HTR-8/SVneo (cell line): ENCODE data around the gene DDX50.
"Not testable (repeated sequence)": the region's sequence is repeated elsewhere in the genome, so short reads cannot be mapped to it uniquely, and the experiment has no call there.

Experiments
- DNase-seq: peaks from one replicate; pipeline ENCODE4 v3.0.0; 2011; ENCODE audit warnings: low spot score, mixed read lengths; ENCODE audit not compliant: insufficient read length
- FAIRE-seq: peaks from 2 replicates; lab custom pipeline; 2011; peaks lifted over from hg19 to GRCh38; lab: Jason Lieb, UNC

The DDX50 gene

DNA sequence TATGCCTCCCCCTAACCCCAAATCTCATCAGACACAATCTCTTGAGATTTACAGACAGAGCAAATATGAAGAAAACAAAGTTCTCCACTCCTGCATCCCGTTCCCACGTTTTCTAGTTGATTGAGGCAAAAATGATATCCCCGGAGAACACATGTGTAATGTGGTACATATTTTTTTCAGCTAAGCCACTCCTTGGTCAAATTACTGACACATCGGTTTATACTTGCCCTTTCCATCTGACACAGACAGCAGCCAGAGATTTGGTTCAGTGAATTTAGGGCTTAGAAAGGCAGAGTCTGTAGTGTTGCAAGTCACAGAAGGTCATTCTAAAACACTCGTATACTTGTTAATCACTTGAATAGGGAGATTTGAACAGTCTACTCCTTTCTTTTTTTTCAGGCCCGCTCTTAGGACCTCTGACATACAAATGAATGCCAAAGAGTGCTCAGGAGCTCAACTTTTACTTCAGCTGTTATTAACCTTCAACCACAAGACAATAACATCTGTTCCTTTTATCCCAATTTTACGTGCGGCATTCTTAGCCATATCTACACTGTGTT, 1.8 kb upstream of the DDX50 start:
- FAIRE-seq, result no peak
- no peak for DNase-seq

DNA sequence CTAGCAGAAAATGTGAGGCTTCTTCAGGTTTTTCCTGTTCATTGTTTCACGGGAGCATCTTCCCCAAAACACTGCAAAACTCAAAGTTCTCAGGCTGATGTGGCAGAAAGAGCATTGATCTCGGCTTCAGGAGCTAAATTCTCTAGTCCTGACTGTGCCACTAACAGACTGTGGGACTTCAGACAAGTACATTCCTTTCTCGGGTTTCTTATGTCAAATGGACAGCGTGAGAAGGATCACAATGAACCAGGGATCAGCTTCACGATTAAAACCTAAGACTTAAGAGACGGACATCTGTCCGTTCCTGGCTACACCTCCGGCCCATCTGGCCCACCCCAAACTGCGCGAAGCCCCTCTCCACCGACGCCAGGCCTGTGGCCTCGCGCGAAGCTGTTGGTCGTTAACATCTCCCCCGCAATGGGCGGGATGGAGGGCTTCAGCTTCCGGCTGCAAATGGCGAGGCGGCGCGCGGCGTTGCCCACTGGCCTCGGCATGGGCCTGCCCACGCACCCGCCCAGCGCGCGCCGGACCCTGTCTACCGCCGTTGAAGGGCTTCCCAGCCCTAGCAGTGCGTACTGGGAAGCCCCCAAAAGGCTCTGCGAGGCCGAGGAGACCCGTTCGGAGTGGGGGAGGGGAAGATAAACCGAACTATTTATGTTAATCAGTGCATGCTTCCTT, 549 bp upstream of the DDX50 start:
- FAIRE-seq, result no peak
- DNase-seq, result peak; percentile 72

GRCh38 chr10:68902382-68902781, 1.3 kb downstream of the DDX50 start:
- FAIRE-seq (no peak), DNase-seq (no peak)

DNA sequence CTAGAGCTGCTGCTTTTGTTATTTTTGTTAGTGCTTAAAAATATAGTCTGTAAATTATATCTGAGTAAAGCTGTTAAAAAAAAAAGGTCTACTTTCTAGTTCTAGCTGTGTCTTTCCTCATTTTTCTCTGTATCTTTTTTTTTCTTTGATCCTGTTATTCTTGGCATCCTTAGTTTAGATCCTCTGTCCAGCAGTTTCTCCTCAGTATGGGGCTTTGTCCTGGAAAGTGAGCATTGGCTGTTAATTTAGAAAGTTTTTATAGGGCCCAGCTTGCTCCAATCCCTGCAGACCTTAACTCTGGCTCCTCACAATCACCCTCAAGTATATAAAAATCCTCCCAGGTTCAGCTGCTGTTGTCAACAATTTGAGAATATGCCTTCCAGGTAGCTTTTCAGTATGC, 23.5 kb downstream of the DDX50 start:
- no peak for DNase-seq
- no peak for FAIRE-seq

GRCh38 chr10:68925489-68925888, 24.4 kb downstream of the DDX50 start:
- no peak for FAIRE-seq
- DNase-seq, result no peak

- DNase-seq, FAIRE-seq: not testable (repeated sequence)
These were observed 28.0 kb downstream of the DDX50 start for GRCh38 chr10:68929157-68929556.

DNA sequence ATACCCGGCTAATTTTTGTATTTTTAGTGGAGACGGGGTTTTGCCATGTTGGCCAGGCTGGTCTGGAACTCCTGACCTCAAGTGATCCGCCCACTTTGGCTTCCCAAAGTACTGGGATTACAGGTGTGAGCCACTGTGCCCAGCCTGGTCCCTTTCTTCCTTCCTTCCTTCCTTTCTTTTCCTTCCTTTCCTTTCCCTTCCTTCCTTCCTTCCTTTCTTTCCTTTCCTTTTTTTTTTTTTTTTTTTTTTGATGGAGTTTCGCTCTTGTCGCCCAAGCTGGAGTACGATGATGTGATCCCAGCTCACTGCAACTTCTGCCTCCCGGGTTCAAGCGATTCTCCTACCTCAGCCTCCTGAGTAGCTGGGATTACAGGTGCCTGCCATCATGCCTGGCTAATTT, 28.8 kb downstream of the DDX50 start:
- FAIRE-seq, DNase-seq: not testable (repeated sequence)

DNA sequence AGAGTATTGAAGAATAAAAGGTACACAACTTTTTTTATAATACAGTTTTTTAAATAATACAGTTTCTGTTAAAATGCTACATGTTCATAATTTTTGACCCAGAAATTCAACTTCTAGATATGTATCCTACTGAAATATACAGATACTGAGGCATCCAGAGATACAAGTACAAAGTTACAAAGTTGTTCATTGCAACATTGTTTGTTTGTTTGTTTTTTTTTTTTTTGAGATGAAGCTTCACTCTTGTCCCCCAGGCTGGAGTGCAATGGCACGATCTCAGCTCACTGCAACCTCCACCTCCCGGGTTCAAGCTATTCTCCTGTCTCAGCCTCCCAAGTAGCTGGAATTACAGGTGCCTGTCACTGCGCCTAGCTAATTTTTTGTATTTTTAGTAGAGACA, 31.7 kb downstream of the DDX50 start:
- not testable (repeated sequence) for DNase-seq, FAIRE-seq

- FAIRE-seq, result no peak
- no peak for DNase-seq
These were observed 33.9 kb downstream of the DDX50 start for GRCh38 chr10:68934994-68935393.

DNA sequence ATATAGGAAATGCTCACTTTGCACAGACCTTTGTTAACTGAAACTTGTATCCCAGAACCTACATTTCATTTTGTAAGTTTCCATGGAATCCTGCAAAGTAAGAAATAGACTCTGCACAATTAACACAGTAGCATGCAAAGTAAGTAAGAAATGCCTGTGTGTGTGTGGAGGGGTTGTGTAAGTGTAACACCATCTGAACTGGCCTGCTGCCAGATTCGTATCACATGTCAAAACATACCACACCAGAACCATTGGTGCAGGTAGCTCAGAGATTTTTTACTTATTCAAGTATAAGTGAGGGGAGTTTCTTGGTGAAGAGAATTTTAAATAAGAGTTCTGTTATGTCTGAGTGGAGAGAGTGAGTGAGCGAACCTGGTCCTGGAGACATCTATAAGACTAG, 37.0 kb downstream of the DDX50 start:
- no peak for FAIRE-seq
- DNase-seq, result no peak

DNA sequence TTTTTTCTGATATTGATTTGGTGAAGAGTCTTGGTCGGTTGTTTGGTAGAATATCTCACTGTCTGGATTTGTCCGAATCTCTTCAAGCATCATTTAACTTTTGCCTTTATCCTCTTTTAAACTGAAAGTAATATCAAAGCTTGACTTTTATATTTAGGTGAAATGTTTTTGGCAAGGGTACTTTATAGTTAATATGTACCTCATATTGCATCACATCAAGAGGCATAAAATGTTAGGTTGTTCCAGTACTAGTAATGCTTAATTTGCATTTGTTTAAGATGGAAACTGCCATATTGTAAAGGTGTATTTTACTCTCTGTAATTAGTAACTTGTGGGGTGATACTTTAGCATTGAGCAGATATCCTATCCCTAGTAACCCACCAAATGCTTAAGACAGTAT, 37.8 kb downstream of the DDX50 start:
- FAIRE-seq (no peak), DNase-seq (no peak)

GRCh38 chr10:68940917-68941316, 39.8 kb downstream of the DDX50 start:
- not testable (repeated sequence) for FAIRE-seq, DNase-seq

GRCh38 chr10:68950598-68950997, 49.5 kb downstream of the DDX50 start:
- FAIRE-seq, result no peak
- DNase-seq, result no peak

DNA sequence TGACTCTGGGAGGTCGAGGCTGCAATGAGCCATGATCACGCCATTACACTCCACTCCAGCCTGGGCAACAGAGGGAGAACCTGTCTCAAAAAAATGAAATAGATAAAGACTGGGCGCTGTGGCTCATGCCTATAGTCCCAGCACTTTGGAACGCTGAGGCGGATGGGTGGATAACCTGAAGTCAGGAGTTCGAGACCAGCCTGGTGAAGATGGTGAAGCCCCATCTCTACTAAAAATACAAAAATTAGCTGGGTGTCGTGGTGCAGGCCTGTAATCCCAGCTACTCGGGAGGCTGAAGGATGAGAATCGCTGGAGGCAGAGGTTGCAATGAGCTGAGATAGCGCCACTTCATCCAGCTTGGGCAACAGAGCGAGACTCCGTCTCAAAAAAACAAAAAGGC, 53.8 kb downstream of the DDX50 start:
- no peak for DNase-seq
- FAIRE-seq, result no peak

- FAIRE-seq, result no peak
- DNase-seq, result peak; percentile 64
These were observed 54.3 kb downstream of the DDX50 start for GRCh38 chr10:68955355-68955831.

- peak; percentile 97 for DNase-seq
- peak; percentile 74 for FAIRE-seq
These were observed 54.9 kb downstream of the DDX50 start, which contains the start of gene DDX21 for GRCh38 chr10:68955832-68956532. DDX21 (plus strand) TSS chr10:68956170; CDS start chr10:68956226, 56 bp downstream.

GRCh38 chr10:68957284-68957615, 56.1 kb downstream of the DDX50 start:
- FAIRE-seq (no peak), DNase-seq (no peak)

DNA sequence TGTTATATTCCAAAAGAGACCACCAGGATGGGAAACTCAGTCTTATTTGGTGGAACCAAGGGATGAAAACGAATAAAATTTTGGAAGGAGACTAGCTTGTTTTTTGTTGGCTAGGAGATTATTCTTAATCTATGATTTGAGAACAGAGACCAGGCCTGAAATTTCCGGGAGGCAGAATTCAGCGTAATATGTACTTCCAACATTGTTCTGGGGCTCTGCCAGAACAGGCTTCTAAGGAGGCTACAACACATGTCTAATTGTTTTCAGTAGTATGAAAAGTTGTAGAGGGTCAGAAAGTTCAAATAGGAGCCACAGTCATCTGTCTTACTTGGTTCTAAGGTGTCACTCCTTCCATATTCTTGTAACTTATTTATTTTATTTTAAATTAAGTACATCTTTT, 56.5 kb downstream of the DDX50 start:
- no peak for FAIRE-seq
- DNase-seq, result no peak

DNA sequence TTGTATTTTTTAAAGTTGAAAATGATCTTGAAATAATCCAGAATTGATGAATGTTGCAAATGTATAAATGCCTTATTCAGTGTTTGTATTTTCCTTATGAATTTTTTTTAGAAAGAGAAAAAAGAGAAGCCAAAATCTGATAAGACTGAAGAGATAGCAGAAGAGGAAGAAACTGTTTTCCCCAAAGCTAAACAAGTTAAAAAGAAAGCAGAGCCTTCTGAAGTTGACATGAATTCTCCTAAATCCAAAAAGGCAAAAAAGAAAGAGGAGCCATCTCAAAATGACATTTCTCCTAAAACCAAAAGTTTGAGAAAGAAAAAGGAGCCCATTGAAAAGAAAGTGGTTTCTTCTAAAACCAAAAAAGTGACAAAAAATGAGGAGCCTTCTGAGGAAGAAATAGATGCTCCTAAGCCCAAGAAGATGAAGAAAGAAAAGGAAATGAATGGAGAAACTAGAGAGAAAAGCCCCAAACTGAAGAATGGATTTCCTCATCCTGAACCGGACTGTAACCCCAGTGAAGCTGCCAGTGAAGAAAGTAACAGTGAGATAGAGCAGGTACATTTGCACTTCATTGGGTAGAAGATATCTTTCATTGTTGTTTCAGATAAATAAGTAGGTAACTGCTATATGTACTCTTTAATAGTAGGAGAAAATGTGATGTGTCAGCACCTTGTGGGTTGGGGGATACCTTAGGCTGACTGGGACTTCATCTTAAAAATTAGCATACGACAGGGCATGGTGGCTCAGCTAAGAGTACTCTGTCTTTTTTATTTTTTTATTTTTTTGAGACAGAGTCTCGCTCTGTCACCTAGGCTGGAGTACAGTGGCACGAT, 58.8 kb downstream of the DDX50 start:
- no peak for FAIRE-seq
- no peak for DNase-seq

DNA sequence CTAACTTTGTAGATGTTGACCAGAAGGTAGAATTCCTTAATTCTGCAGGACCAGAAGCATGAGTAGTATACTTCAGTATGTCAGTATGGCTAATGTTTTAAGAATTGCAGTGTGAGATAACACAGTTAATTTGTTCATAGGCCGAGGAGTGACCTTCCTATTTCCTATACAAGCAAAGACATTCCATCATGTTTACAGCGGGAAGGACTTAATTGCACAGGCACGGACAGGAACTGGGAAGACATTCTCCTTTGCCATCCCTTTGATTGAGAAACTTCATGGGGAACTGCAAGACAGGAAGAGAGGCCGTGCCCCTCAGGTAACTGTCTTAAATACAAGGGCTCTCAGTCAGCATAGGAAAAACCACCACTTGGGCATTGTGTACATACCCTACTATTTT, 62.0 kb downstream of the DDX50 start:
- FAIRE-seq (no peak), DNase-seq (no peak)

DNA sequence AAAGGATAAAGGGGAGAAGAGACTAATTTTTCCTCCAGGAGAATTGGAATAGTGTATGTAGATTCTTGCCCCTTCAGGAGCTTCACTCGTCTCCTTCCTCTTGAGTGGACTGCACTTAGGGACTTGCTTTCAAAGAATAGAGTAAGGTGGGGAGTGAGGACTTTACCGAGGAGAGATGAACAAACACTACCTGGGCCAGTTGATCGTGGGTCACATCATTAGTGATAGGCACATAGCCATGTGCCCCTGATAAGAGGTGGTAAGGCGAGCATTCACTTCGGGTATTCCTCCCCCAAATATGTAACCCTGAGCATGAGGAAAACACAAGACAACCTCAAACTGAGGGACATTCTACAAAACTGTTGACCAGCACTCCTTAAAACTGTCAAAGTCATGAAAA, 72.9 kb downstream of the DDX50 start:
- FAIRE-seq (no peak), DNase-seq (no peak)
